ENCODE results near the gene NALCN.

The NALCN gene

DNA sequence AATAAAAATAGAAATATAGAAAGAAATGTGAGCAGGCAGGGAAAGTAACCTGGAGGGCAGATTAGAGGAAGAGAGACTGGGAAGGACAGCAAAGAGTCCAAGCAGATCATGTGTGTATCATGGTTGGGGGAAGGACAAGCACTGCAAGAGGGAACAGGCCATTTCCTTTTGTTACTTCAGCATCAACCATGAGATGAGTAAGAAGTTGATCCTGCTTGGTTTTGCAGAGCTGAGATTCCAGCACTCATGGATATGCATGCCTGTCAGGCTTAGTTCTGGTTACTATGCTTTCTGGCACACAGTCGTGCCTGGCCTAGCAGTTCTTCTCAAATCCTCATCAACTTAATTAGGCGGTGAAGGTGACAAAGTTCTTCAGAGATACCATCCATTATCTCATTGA, 18.1 kb downstream of the NALCN start:
- TF ChIP-seq ZNF274 (IDR thresholded peaks at IDR 0.05; ENCODE audit: low read depth, low read length), result no peak
- no peak overlapping the region for H3K4me3 ChIP-seq (ENCODE audit: low read length)

DNA sequence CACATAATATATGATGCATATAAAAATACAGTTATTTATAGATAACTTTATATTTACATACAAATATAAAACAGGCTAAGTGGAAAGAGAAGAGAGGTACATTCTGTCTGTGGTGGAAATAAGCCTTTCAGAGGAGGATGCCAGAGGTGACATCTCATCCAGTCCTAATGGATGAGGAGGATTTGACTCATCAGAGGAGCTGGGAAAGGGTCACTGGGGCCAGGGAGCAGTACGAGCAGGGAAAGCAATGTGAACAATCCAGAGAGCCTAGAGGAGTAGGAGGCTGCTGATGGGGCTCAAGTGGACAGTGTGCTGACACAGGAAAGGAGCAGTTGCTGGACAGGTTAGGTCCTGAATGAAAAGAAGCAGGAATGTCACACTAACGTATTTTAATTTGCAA, 18.6 kb downstream of the NALCN start:
- TF ChIP-seq ZNF274 (IDR thresholded peaks at IDR 0.05; ENCODE audit: low read depth, low read length), result no peak
- H3K4me3 ChIP-seq (ENCODE audit: low read length), result no peak overlapping the region

DNA sequence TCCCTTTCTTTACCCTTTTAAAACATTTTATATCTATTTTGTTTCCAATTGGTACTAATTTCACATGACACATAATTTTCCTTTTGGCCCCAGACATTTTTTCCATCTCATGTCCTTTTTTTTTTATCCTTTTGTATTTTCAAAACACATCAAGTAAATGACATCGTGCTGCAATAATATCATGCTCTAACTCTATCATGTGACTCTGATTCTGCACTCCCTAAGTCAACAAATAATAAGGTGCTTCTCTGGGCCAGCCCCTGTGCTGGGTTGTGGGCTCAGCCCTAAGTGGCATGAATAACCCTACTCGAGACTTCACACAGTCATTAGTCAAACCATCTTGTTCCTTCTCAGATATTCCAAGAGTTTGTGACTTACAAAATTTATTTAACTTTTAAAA, 21.7 kb downstream of the NALCN start:
- H3K4me3 ChIP-seq (ENCODE audit: low read length), result no peak overlapping the region
- no peak for TF ChIP-seq ZNF274 (IDR thresholded peaks at IDR 0.05; ENCODE audit: low read depth, low read length)

DNA sequence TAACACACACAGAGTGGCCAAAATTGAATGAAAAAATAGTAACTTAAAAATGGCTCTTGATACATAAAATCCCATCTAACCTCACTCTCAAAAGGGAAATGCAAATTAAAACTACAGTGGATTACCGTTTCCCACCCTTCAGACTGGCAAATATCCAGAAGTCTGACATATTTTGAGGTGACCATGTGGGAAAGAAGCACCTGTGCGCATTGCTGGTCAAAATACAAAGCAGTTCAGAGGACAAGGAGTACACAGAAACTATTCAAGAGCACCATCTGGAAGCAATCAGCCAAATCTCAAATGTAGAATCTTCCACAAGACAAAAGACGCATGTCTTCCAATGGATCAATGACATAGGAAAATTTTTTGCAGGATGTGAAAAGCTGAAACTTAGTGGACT, 23.2 kb downstream of the NALCN start:
- no peak for TF ChIP-seq ZNF274 (IDR thresholded peaks at IDR 0.05; ENCODE audit: low read depth, low read length)
- no peak overlapping the region for H3K4me3 ChIP-seq (ENCODE audit: low read length)

DNA sequence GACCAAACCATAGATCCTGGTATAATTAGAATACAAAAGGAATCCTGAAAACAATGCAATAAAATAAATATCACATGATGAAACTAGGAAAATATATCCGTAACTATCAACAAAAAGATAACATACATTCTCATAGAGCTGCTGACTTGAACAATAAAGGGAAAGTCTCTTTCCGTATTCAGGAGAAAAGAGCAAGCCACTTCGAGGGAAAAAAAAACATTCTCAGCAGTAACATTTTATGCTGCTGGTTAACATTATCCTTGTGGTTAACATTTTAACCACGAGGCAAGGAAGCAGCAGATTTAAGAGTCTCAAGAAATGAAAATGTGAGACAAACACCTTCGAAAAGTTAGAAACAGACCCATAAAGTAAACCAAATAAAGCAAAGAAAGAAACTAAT, 25.8 kb downstream of the NALCN start:
- TF ChIP-seq ZNF274 (IDR thresholded peaks at IDR 0.05; ENCODE audit: low read depth, low read length), result no peak

DNA sequence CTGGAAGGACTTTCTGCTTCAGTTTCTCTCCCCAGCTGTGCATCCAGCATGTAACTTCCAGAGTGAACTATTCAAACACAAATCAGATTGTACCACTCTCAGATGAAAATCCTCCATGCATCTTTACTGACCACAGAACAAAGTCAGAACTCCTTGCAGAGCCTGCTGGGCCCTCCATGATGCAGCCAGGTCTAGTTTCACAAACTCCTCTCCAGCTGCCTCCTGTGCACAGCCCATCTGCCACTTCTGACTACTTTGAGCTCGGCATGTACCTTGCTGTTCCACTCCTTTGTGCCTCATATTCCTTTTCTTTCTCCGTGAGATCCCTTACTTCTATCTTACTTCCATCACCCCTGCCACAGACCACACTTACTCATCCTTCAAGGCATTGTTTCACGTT, 31.4 kb downstream of the NALCN start:
- no peak overlapping the region for H3K4me3 ChIP-seq (ENCODE audit: low read length)
- TF ChIP-seq ZNF274 (IDR thresholded peaks at IDR 0.05; ENCODE audit: low read depth, low read length), result no peak

More for the DNA sequence above, 25.8 kb downstream of the NALCN start:
- H3K4me3 ChIP-seq (ENCODE audit: low read length), result no peak overlapping the region

DNA sequence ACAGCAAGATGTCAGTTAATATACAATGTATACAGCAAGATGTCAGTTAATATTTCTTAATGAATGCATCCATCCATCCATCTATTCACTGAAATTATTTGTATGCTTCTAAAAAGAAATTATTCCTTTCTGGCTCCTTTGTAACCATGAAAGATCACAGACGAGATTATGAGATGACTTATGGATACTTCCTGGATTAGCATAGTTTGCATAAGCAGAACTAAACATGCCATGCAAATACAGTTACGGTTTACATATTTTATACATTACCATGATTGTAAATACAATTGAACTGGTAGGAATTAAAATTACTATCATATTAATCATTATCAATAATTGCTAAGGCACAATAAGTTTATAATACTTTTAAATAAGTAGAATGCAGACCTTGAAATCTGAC, 32.7 kb downstream of the NALCN start:
- TF ChIP-seq ZNF274 (IDR thresholded peaks at IDR 0.05; ENCODE audit: low read depth, low read length), result no peak
- H3K4me3 ChIP-seq (ENCODE audit: low read length), result no peak overlapping the region

DNA sequence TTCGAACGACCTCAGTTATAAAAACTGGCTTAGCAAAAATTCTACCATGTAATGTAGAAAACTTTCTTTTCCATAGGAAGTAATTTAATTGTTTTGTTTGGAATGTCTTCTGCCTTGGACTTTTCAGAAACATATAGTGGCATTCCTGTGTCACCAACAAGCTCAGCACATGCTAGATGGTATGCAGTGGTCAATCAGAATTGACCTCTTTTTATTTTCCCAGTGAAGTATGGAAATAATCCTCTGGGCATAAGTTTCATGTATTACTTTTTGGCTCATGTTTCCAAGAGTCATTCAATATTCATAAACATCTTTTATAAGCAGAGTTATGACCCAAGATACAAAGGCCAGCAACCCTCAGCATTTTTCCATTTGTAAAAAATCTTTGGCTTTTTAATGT, 33.6 kb downstream of the NALCN start:
- TF ChIP-seq ZNF274 (IDR thresholded peaks at IDR 0.05; ENCODE audit: low read depth, low read length), result no peak
- no peak overlapping the region for H3K4me3 ChIP-seq (ENCODE audit: low read length)

DNA sequence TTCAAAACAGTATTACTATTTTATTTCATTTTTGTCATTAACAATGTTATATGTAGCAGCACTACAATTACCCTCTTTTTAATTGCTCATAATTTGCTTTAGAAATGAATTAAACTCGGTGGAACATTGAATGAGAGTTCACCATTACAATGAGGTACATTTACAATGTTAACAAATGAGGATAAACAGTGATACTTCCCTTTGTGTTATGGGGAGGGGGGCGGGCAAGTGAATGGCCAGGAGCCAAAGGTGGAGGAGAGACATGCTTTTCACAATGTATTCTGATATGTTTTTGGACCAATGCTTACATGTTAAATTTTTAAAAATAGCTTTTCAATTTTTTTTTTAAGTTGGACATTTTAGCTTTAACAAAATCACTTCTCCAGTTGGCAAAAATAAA, 34.2 kb downstream of the NALCN start:
- no peak overlapping the region for H3K4me3 ChIP-seq (ENCODE audit: low read length)
- no peak for TF ChIP-seq ZNF274 (IDR thresholded peaks at IDR 0.05; ENCODE audit: low read depth, low read length)

DNA sequence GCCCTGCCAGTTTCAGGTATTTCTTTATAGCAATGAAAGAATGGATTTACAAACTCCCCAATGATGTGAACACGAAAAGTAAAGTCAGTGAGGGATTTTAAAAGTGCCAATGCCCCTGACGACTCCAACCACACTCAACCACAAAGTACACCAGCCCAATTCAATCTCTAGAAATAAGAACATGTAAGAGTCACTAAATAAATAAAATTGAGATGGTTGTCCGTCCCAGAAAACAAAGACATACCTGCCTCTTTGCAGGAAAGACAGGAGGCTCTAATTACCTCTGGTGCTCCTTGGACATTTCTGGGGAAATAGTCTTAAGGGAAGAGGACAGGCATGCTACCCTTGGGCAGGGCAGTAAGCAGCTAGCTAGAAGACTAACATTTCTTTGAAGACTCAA, 55.8 kb downstream of the NALCN start:
- H3K4me3 ChIP-seq (ENCODE audit: low read length), result no peak overlapping the region
- no peak for TF ChIP-seq ZNF274 (IDR thresholded peaks at IDR 0.05; ENCODE audit: low read depth, low read length)

DNA sequence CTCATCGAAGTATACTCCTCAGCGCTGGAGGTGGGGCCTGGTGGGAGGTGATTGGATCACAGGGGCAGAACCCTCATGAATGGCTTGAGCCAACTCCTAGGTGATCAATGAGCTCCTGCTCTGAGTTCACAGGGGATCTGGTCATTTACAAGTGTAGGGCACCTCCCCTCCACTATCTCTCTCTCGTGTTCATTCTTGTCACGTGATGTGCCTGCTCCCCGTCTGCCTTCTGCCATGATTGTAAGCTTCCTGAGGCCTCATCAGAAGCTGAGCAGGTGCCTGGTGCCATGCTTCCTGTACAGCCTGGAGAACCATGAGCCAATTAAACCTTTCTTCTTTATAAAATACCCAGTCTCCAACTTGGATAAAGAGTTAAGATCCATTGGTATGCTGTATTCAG, 61.4 kb downstream of the NALCN start:
- no peak for TF ChIP-seq ZNF274 (IDR thresholded peaks at IDR 0.05; ENCODE audit: low read depth, low read length)

DNA sequence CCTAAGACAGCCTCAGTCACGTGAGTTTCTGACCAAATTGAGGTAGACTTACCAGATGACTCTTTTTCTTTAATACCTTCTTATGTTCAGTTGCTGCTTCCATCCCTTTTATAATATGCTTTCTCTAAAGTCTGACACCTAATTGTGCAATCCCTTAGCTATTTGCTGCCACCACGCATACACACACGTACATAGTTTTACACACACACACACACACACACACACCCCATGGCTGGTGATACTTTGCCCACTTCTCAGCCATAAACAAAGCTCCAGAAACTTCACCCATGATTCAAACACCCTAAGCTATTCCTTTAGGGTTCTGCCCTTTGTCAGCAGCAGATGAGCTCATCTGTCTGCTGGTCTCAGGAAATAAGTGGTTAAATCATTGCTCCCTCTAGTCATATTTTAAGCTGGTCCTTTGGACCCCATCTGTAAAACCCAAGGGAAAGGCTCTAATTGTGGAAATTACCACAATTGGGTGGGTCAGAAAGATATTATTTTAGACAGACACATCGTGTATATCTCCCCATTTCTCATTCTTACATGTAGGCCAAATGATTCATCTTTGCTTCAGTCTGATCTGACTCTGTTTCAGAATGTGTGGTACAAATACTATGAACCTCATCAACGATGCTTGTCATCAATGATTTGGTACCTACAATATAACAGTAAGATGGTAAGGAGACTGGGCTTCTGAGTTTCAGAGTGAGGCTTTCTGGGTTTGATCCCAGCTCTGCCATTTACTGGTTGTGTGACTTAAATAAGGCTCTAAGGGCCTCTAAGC, 69.2 kb downstream of the NALCN start:
- TF ChIP-seq ZNF274 (IDR thresholded peaks at IDR 0.05; ENCODE audit: low read depth, low read length), result no peak

More for the DNA sequence above, 61.4 kb downstream of the NALCN start:
- H3K4me3 ChIP-seq (ENCODE audit: low read length), result no peak overlapping the region

DNA sequence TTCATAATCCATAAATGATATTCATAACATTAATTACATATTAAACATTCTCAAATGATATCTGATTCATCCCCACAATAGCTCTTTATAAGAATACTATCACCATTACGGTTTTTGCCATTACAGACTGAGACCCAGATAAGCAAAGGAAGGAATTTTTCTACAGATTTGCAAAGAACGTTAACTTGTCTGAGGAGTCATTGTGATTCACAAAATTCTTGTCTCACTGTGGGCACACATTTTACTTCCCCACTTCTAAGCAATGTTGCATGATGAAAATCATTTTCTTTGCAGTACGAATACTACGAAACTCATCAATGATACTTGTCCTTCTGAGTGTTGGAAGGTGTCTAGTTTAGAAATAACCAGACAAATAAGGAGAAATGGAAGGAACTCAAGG, 70.1 kb downstream of the NALCN start:
- no peak for TF ChIP-seq ZNF274 (IDR thresholded peaks at IDR 0.05; ENCODE audit: low read depth, low read length)
- H3K4me3 ChIP-seq (ENCODE audit: low read length), result no peak overlapping the region

More for the DNA sequence above, 69.2 kb downstream of the NALCN start:
- no peak overlapping the region for H3K4me3 ChIP-seq (ENCODE audit: low read length)

DNA sequence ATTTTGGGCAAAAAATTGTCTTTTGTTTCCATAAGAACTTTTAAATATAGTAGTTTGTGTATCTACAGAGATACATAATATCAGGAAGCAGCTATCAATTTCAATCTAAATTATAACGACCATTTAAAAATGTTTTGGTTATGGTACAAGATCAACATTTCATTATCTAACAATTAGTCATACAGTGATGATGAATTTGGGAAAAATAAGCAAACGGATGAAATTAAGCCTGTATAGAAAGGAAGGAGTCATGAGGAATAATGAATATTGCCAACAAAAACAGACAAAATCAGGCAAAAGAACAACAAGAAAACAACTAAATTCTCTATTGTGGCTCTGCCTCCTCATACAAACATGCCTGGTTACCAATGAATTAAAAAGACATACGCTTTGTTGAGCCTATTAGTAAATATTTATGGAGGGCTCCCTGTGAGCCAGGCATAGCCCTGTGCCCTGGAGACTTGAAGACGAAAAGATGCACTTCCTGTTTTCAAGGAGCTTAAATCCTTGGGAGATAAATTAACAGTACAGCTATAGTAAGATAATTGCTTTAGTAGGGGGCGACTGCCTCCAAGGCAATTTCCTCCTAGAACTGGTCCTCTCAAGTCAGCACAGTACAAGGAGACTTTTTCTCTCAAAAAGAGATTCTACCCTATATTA, 73.0 kb downstream of the NALCN start:
- no peak for TF ChIP-seq ZNF274 (IDR thresholded peaks at IDR 0.05; ENCODE audit: low read depth, low read length)
- H3K4me3 ChIP-seq (ENCODE audit: low read length), result no peak overlapping the region

DNA sequence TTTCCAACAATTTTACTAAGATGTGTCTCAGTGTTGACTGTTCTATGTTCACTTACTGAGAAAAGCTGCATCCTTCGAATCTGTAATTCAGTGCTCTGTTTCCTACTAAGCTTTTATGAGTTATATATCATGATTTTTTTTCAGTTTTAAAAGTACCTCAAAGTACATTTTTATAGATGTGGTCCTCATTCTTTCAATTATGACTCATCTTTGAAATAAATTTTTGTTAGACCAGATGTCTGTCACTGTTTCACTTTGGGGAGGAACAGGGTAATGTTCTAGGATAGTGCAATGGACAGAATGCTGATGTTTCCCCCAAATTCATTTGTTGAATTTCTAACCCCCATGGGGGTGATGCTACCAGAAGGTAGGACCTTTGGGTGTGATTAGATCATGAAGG, 74.8 kb downstream of the NALCN start:
- TF ChIP-seq ZNF274 (IDR thresholded peaks at IDR 0.05; ENCODE audit: low read depth, low read length), result no peak
- no peak overlapping the region for H3K4me3 ChIP-seq (ENCODE audit: low read length)
